GM18526 (cell line): Measurements from ENCODE around the gene PRDM16.

ENCODE experiments used
- POLR2A ChIP-seq: IDR thresholded peaks from 3 replicates; pipeline ENCODE4 v1.6.1; 2011; ENCODE audit not compliant: insufficient read length; ENCODE audit errors: extremely low read depth

The PRDM16 gene

DNA sequence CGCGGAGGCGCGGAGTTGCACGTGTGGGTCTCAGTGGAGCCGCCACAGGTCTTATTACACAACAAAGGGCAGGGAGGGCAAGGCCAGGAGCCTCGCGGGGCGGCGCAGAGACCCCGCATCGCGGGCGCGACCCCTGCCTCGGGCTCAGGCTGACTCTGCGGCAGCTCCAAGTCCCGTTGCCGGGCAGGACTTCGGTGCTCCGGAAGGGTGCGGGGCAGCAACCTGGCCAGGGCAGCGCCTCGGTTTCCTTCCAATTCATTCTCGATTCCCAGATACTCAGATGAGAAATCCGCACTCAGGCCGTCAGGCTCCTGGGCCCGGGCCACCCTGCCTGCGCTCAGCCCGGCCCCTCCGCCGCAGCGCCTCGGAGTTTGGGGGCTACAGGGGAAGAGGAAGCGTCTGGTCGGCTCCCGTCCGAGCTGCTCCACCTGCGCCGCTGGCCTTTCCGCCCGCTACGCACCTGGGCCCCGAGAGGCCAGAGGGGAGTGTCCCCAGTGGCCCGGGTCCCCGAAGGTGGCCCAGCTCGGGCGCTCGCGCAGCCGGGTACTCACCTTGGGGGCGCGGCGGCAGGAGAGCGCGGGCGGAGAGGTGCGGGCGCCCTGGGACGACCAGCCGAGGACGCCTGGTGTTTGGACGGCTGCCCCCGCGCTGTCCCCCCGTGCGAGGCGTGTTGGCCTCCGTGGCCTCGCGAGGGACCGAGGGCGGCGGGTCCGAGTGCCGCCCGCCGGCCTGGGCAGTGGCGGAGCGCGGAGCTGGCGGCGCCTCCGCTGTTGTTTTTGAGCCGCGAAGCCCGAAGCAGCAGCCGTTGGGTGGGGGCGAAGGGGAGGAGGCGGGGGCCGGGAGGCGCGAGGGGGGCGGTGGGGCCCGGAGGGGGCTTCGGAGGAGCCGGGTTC is 1.1 kb upstream of the PRDM16 start:
- TF ChIP-seq POLR2A: no peak

DNA sequence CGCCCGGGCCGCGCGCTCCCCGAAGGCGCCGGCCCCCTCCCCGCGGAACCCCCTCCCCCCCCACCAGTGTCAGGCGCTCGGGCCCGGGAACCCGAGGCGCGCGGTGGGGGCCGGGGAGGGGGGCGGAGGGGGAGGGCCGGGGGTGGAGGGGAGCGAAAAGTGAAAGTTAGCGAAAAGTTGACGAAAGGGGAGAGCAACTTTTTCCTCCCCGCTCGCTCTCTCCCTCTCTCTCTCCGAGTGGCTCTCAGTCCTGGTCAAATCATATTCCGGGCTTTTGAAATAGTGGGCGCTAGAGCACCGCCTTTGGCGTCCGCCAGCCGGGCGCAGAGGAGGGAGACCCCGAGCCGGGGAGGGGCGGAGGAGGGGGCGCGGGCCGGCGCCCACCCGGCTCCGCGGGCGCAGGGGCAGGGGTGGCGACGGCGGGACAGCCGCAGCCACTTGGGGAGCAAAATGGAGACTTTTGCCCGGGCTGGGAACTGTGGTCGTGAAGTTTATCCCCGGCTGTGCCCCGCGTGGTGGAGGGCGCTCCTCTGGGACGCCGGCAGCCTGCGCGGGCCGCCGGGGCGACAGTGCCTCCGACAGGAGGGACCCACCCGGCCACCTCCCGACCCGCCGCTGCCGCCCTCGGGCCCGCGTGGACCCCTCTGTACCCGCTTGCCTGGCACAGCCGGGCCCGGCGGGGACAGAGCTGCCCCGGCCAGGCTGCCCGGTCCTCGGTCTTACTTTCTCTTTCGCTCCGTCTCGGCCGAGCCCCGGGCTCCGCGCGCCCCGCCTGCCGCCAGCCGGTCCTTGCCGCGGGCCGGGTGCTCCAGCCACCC is 697 bp downstream of the PRDM16 start:
- no peak for TF ChIP-seq POLR2A

DNA sequence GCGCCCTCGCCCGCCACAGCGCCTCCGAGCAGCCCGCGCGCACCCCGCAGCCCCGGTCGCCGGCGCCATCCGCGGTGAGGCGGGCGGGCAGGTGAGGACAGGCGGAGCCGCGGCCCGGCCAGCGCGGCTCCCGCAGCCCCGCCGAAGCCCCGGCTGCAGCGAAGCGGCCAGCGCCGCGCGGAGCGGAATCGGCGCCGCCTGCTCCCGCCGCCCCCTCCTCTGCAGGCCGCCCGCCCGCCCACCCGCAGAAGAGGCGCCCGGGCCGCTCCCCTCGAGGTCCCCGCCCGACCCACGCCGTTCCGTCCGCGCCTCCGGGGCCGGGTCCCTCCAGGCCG is 1.3 kb downstream of the PRDM16 start:
- no peak for TF ChIP-seq POLR2A

DNA sequence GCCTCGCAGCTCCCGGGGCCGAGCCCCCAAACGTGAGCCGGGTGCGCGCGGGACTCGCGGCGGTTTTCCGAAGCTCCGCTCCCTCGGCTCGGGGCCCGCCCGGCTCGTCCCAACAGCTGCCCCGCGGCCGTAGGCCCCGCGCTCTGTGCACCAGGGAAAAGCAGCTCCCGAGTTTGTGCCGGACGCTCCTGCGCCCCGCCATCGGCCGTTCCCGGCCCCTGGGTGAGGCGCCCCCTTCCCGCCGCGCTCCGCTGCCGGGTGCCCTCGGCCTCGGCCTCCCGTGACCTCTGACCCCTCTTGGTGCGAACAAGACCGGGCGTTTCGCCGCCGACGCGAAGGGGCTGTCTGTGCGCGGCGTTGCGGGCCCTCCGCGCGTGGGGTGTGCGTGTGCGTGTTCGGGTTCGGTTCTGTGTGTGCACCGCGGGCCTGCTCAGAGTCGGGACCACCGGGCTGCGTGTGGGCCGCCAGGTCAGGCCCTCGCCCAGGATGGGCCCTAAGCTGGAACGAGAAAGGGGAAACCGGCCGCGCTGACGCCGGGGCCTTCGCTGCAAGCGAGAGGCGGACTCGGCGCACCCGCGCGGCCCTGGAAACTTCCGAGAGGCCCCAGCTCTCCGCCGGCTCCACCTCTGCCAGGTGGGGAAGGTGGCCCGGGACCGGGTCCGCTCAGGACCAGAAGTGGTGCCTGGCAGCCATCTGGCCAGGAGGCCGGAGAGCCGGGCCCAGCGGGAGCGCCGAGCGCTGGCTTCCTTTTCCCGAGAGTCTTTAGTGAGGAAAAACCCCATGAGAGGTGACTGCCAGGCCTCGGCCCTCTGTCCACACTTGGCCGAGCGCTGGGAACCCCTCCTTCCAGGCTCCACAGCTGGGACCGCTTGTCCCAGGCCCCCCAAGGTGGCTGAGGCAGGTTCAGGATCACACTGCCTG is 1.9 kb downstream of the PRDM16 start:
- no peak for TF ChIP-seq POLR2A

DNA sequence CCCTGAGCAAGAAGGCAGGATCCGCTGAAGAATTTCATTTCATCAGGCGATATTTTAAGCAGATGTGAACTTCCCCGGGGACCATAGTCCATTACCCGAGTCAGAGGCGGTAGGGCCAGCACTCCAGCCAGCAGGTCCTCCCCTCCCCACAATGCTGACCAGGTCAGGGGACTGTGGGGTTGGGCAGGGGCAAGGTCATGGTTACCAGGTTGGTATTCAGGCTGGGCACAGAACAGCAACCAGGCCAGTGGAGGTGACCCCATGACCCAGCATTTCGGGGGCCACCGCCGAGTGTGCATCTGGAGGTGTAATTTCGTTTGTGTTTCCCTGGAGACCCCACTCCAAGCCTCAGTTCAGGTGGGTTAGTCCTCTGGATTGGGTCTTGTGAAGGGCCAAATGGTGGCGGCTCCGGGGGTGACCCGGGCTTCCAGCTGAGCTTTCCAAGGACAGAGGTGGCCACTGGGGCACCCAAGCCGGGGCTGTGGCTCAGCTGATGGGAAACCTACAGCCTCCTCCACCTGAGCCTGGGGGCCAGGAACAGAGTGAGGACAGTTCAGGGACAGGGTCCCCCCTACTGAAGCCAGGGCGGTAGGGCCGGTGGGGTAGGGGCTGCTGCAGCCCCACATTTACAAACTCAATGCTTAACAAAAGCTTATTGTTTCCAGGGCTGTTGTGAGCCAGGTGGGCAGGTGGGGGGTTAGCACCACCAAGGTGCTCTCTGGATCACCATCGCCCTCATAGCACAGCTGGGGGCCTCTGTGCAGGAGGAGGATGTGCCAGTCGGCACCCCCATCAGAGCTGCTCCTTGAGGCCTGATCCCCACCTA is 2.8 kb downstream of the PRDM16 start:
- TF ChIP-seq POLR2A: no peak

DNA sequence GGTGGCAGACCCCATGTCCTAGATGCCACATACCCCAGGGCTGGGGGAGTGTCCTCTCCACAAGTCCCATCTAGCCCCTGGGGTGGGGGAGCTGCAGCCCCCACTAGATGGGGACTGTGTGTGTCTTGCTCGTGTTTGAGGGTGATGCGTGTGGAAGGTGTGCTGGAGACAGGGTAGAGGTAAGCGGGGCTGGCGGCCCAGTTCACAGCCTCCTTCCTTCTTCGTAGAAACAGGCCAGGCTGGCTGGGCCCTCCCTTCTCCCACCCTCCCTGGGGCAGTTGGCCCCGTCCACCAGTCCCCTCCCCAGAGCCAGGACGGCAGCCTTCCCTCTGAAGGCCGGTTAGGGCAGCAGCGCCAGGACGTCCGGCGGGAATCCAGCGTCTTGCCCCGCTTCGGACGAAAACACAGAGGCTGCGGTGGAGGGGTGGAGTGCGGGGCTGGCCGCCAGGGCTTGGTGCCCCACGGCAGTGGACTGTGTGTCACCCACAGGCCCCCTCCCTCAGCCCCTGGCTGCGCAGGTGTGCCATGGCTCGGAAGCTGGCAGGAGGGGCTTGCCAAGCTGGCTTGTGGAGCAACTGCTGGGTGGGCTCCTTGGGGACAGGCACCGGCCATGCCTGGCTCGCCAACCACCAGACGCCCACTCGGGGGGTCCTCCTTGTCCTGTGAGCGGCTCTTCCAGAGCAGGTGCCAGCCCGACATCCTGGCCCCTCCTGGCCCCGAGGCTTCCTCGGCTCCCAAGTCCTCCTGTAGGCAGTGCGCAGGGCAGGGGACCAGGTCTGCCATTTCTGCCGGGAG is 3.6 kb downstream of the PRDM16 start:
- TF ChIP-seq POLR2A: no peak

DNA sequence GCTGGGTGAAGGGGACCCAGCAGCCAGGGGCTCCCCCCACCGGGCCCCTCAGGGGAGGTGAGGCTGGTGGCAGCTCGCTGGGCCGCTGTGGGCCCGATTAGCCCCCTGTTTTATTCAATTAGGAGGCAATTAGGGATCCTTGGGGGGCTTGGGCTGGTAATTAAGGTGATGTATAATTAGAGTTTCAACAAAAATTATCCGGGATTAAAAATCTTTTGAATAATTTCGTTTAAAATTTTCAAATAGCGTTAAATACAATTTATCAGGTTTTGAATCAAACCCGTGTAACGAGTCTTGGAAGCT is 4.1 kb downstream of the PRDM16 start:
- no peak for TF ChIP-seq POLR2A

DNA sequence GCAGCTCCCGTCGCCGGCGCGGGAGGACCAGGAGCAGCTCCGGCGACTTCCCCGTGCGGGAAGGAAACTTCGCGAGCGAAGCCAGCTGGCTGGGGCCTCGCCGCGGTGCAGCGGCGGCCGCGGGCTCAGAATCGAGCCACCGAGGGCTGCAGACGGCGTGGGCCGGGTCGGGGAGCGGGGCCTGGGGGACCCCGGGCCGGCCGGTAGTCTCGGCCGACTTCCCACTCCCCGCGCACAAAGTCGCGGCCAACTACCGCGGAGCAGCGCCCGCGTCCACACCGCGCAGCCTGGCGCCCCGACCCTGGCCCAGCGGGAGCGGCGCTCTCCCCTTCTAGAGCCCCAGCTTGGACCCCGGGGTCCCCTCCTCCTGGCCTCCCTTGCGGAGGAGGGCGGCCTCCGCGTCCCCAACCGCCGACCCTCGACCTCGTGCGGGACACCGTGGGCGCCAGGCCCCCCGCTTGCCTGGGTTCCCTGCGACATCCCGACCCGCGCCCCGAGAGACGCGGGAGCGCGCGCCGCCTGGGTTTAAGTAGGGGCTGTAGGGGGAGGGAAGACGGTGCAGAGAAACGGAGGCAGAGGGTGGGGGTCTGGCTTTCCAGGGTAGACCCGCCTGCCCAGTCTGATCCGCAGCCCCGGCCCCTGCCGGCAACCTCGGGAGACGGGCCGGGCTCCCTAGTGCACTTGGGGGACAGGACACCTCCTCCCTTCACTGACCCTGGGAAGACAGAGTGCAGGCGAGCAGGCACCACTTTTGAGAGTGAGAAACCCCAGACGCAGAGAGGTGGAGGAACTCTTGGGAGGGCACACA is 4.7 kb downstream of the PRDM16 start:
- no peak for TF ChIP-seq POLR2A

DNA sequence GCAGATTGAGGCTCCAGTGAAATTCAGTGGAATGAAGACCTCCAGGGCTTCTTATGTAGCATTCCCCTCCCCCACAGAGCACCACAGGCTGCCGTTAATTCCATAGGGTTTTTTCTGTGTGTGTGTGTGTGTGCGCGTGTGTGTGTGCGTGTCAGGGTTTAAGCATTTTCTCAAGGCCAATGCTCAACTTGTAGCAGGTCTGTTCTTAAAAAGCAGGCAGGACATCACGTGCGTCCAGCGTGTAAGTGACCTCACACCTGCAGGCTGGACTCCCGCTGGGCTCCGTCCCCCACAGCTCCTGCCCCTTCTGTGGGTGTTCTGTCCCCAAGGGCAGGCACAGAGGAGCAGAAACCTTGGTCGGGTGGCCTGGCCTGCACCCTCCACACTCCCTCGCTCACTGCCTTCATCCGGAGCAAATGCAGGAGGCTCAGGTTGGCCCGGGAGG is 5.3 kb downstream of the PRDM16 start:
- TF ChIP-seq POLR2A: no peak

DNA sequence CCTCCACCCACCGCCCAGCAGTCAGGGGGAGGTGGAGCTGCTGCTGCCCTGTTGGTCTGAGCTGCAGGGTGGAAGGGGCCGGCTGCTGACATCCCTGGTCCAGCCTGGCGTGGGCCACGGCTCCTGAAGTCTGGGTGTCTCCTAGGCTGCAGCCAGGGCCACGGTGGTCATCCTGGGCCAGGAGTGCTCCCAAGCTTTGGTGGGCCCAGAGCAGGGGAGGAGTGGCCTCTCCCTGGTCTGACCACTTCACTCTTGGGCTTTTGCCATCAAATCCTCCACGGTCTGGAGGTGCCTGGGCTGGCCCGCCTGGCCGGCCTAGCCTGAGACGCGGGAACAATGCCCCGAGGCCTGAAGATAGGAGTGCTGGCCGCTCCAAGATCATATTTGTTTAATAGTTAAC is 5.8 kb downstream of the PRDM16 start:
- no peak for TF ChIP-seq POLR2A

DNA sequence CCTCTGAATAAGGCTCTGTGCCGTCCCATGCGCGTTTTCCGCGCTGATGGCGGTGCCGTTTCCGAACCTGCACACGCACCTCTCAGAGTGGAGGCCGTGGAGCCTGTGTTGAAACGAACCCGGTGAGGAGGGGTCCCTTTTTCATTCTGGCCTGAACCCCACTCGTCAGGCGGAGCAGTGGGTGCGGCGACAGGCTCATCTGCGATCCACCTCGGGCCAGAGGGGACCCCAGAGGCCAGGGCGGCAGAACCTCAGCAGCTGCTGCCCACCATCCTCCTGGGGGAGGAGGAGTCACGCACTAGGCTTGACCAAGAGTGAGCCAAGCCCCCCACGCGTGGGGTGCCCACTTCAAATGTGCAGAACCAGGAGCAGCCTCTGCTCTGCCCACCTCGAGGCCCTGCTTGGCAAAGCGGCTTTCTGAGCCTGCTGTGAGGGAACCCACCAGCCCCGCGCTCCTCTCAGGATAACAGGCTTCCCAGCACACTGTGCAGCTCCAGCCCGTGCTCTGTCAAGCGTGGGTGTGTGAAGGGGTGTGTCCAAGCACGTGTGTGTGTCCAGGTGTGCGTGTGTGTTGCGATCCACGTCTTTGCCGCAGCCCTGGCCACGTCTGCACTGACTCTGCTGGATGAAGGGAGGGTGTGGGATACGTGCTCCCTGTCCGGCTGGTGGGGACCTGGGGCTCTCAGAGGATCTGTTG is 6.8 kb downstream of the PRDM16 start:
- no peak for TF ChIP-seq POLR2A

DNA sequence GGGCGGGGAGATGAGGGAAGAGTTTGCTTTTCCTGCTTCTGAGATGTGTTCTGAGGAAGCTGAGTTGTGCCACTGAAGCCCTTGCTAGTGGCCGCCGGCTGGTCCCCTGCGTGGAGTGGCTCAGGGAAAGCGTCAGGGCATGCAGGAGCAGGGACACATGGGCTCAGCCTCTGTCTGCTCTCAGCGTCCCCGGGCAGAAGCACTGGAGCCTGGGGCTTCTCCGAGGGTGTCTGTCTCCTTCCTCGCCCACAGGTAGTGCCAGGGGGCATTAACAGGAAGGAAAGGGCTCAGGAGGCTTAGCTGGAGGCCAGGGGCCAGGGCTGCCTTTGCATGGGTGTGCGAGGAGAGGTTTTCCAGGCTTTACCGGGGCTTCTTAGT is 7.3 kb downstream of the PRDM16 start:
- no peak for TF ChIP-seq POLR2A

DNA sequence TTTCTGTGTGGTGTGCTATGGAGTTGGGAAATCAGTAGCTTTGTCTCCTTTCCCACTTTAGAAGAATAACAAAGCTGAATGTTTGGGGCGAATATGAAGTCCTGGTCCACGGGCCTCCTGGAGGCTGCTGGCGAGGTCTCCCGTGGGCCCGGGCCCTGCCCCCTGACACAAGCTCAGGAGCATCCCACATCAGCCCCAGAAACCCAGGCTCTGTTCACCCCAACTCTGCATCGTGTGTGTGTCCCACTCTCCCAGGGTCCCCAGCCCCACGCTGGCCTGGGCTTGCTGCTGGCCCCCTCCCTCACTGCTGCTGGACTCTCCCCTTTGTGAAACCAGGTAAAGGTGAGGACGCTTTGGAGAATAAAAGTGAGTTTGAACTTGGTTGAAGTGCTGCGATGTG is 8.1 kb downstream of the PRDM16 start:
- no peak for TF ChIP-seq POLR2A

DNA sequence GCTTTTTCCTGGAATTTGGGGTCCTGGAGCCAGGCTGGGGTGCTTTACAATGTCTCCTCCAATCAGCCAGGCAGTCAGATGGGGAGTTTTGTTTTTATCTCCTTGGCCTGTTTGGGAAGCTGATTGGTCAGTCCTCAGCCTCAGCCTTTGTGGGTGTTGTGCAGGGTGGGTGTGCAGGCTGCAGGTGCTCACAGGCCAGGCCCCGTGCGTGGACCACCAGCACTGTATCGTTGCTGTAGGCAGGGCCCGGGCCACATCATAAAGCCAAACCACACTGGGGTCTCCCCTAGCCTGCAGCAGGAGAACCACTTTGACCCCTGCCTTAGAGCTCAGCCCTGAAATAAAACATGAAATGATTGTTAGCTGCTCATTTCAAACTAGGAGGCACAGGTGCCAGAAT is 8.6 kb downstream of the PRDM16 start:
- TF ChIP-seq POLR2A: no peak
